ENCODE data around the gene COL26A1.

The COL26A1 gene

DNA sequence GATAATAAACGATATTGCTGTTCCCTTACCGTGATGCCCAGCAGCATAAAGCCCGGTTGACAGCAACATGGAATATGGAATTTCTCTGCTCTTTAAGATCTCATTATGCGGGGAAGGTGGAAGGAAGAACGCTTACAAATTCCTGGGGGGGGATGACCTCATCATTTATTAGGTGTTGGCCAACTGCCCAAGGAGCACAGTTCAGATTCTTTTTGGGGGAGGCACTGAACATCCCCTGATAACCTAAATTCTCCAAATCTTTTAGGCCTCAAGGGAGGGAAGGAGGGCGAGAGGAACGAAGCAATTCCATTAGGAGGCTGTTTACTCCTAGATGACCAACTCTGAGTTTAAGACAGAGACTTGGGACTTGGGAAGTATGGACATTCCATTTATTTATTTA is 5.2 kb upstream of the COL26A1 start:
- TF ChIP-seq CTCF (IDR thresholded peaks at IDR 0.05; ENCODE audit: low read depth, low read length, missing control alignments) = no peak

GRCh38 chr7:101363196-101363733 is 590 bp downstream of the COL26A1 start:
- in situ Hi-C loops (cut with HindIII; ENCODE audit: low sequenced_read_pairs) = no loop called here
- DNase-seq (ENCODE audit: low read depth) = no peak
- peak overlapping the region; percentile 40 for H3K4me3 ChIP-seq (ENCODE audit: low read depth, low read length)
- TF ChIP-seq CTCF (IDR thresholded peaks at IDR 0.05; ENCODE audit: low read depth, low read length, missing control alignments) = no peak

More for the DNA sequence above, 5.2 kb upstream of the COL26A1 start:
- no peak overlapping the region for H3K4me3 ChIP-seq (ENCODE audit: low read depth, low read length)
- in situ Hi-C loops (cut with HindIII; ENCODE audit: low sequenced_read_pairs) = no loop called here
- DNase-seq (ENCODE audit: low read depth) = no peak

DNA sequence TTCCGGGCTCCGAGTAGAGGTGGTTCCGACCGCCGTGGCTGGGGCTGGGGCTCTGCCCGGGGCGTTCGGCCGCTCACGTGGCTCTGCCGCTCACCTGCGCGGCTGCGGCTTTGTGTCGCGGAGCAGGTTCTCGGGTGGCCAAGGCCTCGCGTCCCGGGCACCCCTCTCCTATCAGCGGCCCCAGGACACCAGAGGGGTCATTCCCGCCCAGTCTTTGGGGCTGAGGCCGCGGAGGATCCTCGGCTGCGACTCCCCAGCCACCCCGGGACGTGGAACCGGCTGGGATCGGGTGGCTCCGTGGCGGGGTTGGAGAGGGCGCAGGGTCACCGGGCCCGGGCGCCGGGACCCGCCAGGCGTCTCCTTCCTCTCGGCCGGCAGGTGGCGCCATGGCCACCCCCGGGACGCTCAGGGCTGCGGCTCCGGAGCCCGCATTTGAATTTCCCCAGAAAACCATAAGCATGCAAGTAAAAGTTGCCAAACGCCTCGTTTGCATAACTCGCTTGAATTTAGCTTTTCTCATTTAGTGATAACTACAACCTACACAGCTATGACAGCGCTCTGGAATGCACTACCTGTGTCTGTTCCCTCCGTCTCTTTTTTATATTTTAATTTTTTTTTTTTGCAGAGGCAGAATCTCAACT is 1.2 kb downstream of the COL26A1 start:
- DNase-seq (ENCODE audit: low read depth) = peak; percentile 35
- peak; percentile 86 for TF ChIP-seq CTCF (IDR thresholded peaks at IDR 0.05; ENCODE audit: low read depth, low read length, missing control alignments)
- in situ Hi-C loops (cut with HindIII; ENCODE audit: low sequenced_read_pairs) = no loop called here

DNA sequence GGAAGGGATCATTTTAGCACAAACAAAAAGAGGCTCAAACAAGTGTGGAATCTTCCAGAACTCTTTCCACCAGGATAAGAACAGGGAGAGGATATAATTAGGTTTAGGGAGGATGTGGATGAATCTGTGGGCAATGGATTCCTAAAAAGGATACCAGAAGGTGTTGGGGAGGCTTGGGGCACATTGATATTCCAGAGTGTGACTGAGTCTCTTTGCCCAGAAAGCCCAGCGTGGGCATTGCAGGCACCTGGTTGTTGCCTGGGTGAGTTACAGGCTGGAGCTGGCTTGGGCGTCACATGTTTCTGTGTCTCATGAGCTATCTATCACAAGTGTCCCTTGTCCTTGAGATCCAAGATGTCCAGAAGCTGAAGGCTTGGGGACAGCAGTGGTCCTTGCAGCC is 3.3 kb downstream of the COL26A1 start:
- H3K4me3 ChIP-seq (ENCODE audit: low read depth, low read length) = no peak overlapping the region
- in situ Hi-C loops (cut with HindIII; ENCODE audit: low sequenced_read_pairs) = no loop called here
- DNase-seq (ENCODE audit: low read depth) = no peak
- no peak for TF ChIP-seq CTCF (IDR thresholded peaks at IDR 0.05; ENCODE audit: low read depth, low read length, missing control alignments)

More for the DNA sequence above, 1.2 kb downstream of the COL26A1 start:
- H3K4me3 ChIP-seq (ENCODE audit: low read depth, low read length) = peak overlapping the region; percentile 40

GRCh38 chr7:101367676-101368075 is 5.0 kb downstream of the COL26A1 start:
- in situ Hi-C loops (cut with HindIII; ENCODE audit: low sequenced_read_pairs) = no loop called here
- H3K4me3 ChIP-seq (ENCODE audit: low read depth, low read length) = no peak overlapping the region
- TF ChIP-seq CTCF (IDR thresholded peaks at IDR 0.05; ENCODE audit: low read depth, low read length, missing control alignments) = no peak
- DNase-seq (ENCODE audit: low read depth) = no peak

- no peak for DNase-seq (ENCODE audit: low read depth)
- in situ Hi-C loops (cut with HindIII; ENCODE audit: low sequenced_read_pairs) = no loop called here
- no peak overlapping the region for H3K4me3 ChIP-seq (ENCODE audit: low read depth, low read length)
- TF ChIP-seq CTCF (IDR thresholded peaks at IDR 0.05; ENCODE audit: low read depth, low read length, missing control alignments) = no peak
Measured at GRCh38 chr7:101368422-101369165, 5.9 kb downstream of the COL26A1 start.

All from astrocyte of the cerebellum (primary cell).